ENCODE data around the gene PIGH. TPM values are rescaled to one million over a fixed set of nuclear protein-coding genes. Genes with fewer than 3 reads are reported as not detected.

The PIGH gene
- total and polyA plus RNA-seq, 8 donors: 11.5 to 27.4 (median 14.2) TPM

DNA sequence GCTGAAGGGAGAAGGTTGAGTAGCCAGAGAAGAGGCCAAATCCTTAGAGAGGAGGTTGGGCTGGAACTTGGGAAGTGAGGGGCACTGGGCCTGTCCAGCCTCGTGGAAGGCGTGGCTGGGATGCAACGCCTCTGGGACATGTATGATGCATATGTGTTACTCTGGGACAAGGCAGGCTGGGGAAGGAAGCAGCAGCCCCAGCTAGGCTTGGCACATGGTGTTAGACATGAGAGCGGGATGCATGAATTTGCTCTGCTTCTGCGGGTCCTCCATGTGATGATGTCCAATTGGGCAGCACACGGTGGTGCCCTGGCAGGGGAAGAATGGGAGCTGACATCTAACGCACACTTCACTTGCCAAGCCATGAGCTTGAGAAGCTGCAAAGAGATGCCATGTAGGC lies 45.7 kb downstream of the PIGH start:
- Histone ChIP-seq H3K27ac (no peak overlapping the region), H3K36me3 (peaks cover 0 to 8% (median 0%) of the 10 kb centered on the region in 3 donors), H3K4me1 (no peaks in the 10 kb centered on the region), H3K4me3 (no peak overlapping the region), H3K9me3 (no peaks in the 10 kb centered on the region), H3K27me3 (no peaks in the 10 kb centered on the region)
- TF ChIP-seq, protein P1, sequence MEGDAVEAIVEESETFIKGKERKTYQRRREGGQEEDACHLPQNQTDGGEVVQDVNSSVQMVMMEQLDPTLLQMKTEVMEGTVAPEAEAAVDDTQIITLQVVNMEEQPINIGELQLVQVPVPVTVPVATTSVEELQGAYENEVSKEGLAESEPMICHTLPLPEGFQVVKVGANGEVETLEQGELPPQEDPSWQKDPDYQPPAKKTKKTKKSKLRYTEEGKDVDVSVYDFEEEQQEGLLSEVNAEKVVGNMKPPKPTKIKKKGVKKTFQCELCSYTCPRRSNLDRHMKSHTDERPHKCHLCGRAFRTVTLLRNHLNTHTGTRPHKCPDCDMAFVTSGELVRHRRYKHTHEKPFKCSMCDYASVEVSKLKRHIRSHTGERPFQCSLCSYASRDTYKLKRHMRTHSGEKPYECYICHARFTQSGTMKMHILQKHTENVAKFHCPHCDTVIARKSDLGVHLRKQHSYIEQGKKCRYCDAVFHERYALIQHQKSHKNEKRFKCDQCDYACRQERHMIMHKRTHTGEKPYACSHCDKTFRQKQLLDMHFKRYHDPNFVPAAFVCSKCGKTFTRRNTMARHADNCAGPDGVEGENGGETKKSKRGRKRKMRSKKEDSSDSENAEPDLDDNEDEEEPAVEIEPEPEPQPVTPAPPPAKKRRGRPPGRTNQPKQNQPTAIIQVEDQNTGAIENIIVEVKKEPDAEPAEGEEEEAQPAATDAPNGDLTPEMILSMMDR (IDR thresholded peaks at IDR 0.05): no peak
- 94 to 97% methylated on average over 7 of the region's 7 CpGs for WGBS, 2 donors
- peak in 1 of 6 donors; percentile 24 for DNase-seq
- FAIRE-seq: no peak
- ATAC-seq: no peak
- intact Hi-C loops (cut with DNase I): no loop called here

GRCh38 chr14:67553547-67553946 lies 46.5 kb downstream of the PIGH start:
- Histone ChIP-seq H3K27me3 (no peaks in the 10 kb centered on the region), H3K4me3 (no peak overlapping the region), H3K9me3 (no peaks in the 10 kb centered on the region), H3K4me1 (no peaks in the 10 kb centered on the region), H3K36me3 (peaks cover 0 to 8% (median 0%) of the 10 kb centered on the region in 3 donors), H3K27ac (no peak overlapping the region)
- FAIRE-seq (no peak), ATAC-seq (peak; percentile 25 to 70 (median 60)), DNase-seq (peak in 1 of 6 donors; percentile 19)
- TF ChIP-seq, protein P1 (IDR thresholded peaks at IDR 0.05): no peak
- intact Hi-C loops (cut with DNase I): no loop called here
- WGBS, 2 donors: 37% methylated on average over 3 of the region's 3 CpGs

DNA sequence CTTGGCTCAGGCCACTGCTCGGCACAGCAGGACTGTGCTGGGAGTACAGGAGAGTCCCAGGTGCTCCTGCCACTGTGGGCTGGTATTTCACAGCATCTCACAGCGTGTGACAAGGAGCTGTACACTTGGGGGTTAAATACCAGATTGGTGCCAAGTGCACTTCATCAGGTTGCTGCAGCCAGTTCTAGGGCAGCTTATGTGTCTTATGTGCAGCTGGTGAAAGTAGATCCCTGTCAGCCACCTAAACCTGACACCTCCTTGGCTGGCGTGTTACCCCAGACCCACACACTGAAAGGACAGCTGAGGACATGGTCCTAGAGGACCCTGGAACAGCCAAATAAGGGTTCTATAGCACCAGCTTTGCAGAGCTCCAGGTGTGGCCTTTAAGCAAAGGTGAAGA lies 48.1 kb downstream of the PIGH start:
- no peak for DNase-seq
- Histone ChIP-seq H3K36me3 (no peaks in the 10 kb centered on the region), H3K27ac (no peak overlapping the region), H3K4me1 (no peaks in the 10 kb centered on the region), H3K4me3 (no peak overlapping the region), H3K9me3 (no peaks in the 10 kb centered on the region), H3K27me3 (no peaks in the 10 kb centered on the region)
- intact Hi-C loops (cut with DNase I): no loop called here
- ATAC-seq: no peak
- FAIRE-seq: no peak
- WGBS, 2 donors: 92 to 94% methylated on average over 3 of the region's 3 CpGs
- TF ChIP-seq, protein P1 (IDR thresholded peaks at IDR 0.05): no peak

DNA sequence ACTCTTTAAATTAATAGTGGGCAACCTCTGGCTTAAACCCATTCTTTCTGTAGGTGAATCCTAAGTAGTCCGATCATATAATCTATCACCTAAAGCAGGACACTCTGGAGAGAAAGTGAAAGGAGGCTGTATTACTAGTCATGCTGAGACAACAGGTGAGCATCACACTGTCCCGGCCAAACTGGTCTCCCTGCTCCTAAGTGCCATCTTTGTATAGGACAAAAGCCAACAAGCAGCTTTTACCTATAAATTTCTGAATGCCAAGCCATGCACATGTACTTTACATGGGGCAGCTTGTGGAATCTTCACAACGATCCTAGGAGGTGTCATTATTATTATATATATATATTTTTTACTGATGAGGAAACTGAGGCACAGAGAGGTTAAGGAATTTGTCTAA lies 48.9 kb downstream of the PIGH start:
- ATAC-seq (no peak), FAIRE-seq (no peak), DNase-seq (no peak)
- intact Hi-C loops (cut with DNase I): no loop called here
- H3K27ac ChIP-seq: no peak overlapping the region
- TF ChIP-seq, protein P1 (IDR thresholded peaks at IDR 0.05): no peak
- no peak overlapping the region for H3K4me3 ChIP-seq
- no peaks in the 10 kb centered on the region for H3K4me1 ChIP-seq
- H3K27me3 ChIP-seq: no peaks in the 10 kb centered on the region
- H3K9me3 ChIP-seq: no peaks in the 10 kb centered on the region
- H3K36me3 ChIP-seq: no peaks in the 10 kb centered on the region
- 97% methylated on average over 3 of the region's 3 CpGs for WGBS, 2 donors

DNA sequence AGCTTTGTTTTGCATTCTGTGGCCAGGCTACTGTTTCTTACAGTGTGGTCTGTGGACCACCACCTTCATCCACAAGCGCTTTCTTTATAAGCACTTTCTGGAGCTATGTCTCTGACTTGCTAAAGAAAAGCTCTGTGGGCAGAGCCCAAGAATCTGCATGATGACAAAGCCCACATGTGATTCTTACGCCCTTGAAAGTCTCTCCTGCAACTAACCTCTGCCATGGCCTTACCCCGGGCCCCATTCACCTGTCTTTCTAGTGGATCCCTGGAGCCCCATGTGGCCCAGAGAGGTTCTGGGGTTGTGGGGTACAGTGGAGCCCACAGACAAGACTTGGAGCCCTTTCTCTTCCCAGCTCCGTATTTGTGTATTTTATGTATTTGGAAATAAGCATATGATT lies 50.3 kb downstream of the PIGH start:
- no peak for ATAC-seq
- H3K27ac ChIP-seq: no peak overlapping the region
- WGBS, 2 donors: 87 to 90% methylated on average over 4 of the region's 4 CpGs

More for the DNA sequence above, 50.3 kb downstream of the PIGH start:
- Histone ChIP-seq H3K27me3 (no peaks in the 10 kb centered on the region), H3K9me3 (no peaks in the 10 kb centered on the region), H3K36me3 (no peaks in the 10 kb centered on the region), H3K4me1 (no peaks in the 10 kb centered on the region), H3K4me3 (no peak overlapping the region)
- intact Hi-C loops (cut with DNase I): no loop called here
- peak in 1 of 6 donors; percentile 18 for DNase-seq
- FAIRE-seq: no peak
- TF ChIP-seq, protein P1 (IDR thresholded peaks at IDR 0.05): no peak
